NCI-H2227 treated with DMSO at 0.1 percent for 48 hours (cell line): ENCODE data around the gene SOWAHB.
"Not testable (repeated sequence)": the region's sequence is repeated elsewhere in the genome, so short reads cannot be mapped to it uniquely, and the experiment has no call there.

ENCODE experiments used
- DNase-seq: peaks from one replicate; lab custom pipeline; 2025; lab: John Stamatoyannopoulos, UW

SOWAHB gene

GRCh38 chr4:76894537-76895255 lies 3.2 kb downstream of the SOWAHB start:
- no peak for DNase-seq

GRCh38 chr4:76892601-76893000 lies 5.3 kb downstream of the SOWAHB start:
- DNase-seq: no peak

GRCh38 chr4:76892001-76892400 lies 5.9 kb downstream of the SOWAHB start:
- DNase-seq: no peak

GRCh38 chr4:76886848-76887441 lies 11.0 kb downstream of the SOWAHB start:
- DNase-seq: no peak

- DNase-seq: no peak
Measured at GRCh38 chr4:76886214-76886613, 11.7 kb downstream of the SOWAHB start.

- no peak for DNase-seq
Measured at GRCh38 chr4:76883147-76883546, 14.8 kb downstream of the SOWAHB start.

- no peak for DNase-seq
Measured at GRCh38 chr4:76882630-76883029, 15.3 kb downstream of the SOWAHB start.

- DNase-seq: no peak
Measured at GRCh38 chr4:76881375-76881774, 16.6 kb downstream of the SOWAHB start.

GRCh38 chr4:76879731-76880364 lies 18.1 kb downstream of the SOWAHB start:
- no peak for DNase-seq

GRCh38 chr4:76878641-76879165 lies 19.2 kb downstream of the SOWAHB start:
- not testable (repeated sequence) for DNase-seq

- no peak for DNase-seq
Measured at GRCh38 chr4:76874176-76874575, 23.8 kb downstream of the SOWAHB start.

GRCh38 chr4:76873495-76873894 lies 24.4 kb downstream of the SOWAHB start:
- no peak for DNase-seq

GRCh38 chr4:76872556-76872955 lies 25.4 kb downstream of the SOWAHB start:
- no peak for DNase-seq

GRCh38 chr4:76868780-76869179 lies 29.2 kb downstream of the SOWAHB start:
- not testable (repeated sequence) for DNase-seq

- DNase-seq: no peak
Measured at GRCh38 chr4:76867880-76868655, 29.9 kb downstream of the SOWAHB start.

- no peak for DNase-seq
Measured at GRCh38 chr4:76867377-76867776, 30.6 kb downstream of the SOWAHB start.

- no peak for DNase-seq
Measured at GRCh38 chr4:76866641-76867040, 31.3 kb downstream of the SOWAHB start.

- no peak for DNase-seq
Measured at GRCh38 chr4:76858319-76858718, 39.6 kb downstream of the SOWAHB start.

GRCh38 chr4:76857074-76857409 lies 40.9 kb downstream of the SOWAHB start:
- no peak for DNase-seq

GRCh38 chr4:76856243-76857073 lies 41.5 kb downstream of the SOWAHB start:
- peak; percentile 62 for DNase-seq

GRCh38 chr4:76854858-76855257 lies 43.1 kb downstream of the SOWAHB start:
- DNase-seq: no peak

- no peak for DNase-seq
Measured at GRCh38 chr4:76851375-76851774, 46.6 kb downstream of the SOWAHB start.
